Hematopoietic multipotent progenitor cell treated with erythropoietin and hydrocortisone succinate and interleukin-3 and kit ligand, for 6 days (in vitro differentiated cells): ENCODE data around the gene ALDH1A2.
A peak's percentile ranks its signal among the peaks of the same experiment; 100 is the strongest.
"Not testable (repeated sequence)": the region's sequence is repeated elsewhere in the genome, so short reads cannot be mapped to it uniquely, and the experiment has no call there.

ENCODE experiments used
- DNase-seq: peaks from one replicate; pipeline ENCODE4 v3.0.0-alpha.2; 2015

ALDH1A2 gene

DNA sequence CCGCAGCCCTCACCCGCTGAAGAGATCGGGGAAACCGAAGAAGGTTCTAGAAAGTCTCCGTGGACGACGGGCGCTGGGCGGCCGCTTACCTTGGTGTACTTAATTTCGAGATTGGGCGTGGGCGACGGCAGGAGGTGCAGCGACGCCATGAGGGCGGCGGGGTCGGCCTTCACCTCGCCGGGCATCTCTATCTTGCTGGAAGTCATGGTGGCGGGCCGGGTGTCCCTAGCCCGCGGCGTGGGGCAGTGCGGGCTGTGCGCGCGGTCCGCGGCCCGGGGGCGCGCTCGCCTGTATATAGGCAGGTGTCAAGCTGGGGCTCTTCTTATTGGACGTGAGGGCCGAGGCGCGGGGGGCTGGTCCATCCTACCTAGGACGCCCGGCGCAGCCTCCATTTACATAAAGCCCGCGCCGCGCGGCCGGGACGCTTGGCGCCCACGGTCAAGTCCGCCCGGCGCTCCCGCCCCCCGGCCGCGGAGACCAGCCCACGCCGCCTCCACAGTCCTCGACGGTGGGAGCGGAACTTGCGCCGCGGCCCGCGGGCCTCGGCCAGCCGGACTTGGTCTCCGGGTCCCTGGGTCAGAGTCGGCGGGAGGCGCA, at the start of gene ALDH1A2:
Gene ALDH1A2 (minus strand): TSS at position 267 of the 597 bp plus-strand sequence. CDS start 61 bp downstream, at position 206.
- no peak for DNase-seq

DNA sequence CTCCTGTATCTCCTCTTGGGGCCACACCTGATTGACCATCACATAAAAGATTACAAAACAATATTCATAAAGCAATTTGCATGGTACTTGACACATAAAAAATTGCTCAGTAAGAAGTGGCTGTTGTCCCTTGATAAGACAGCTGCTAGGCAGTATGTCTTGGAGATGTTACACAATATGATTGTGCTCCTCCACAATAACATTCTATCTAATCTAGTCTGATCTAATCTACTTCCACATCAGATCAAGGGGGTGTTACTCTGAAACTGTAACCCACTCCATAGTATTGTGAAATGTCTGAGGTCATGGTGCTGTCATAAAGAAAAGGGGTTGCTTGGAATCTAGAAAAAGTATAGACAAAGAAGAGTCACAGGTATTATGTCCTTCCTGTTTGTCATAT, 49.3 kb upstream of the ALDH1A2 start:
- peak; percentile 55 for DNase-seq

DNA sequence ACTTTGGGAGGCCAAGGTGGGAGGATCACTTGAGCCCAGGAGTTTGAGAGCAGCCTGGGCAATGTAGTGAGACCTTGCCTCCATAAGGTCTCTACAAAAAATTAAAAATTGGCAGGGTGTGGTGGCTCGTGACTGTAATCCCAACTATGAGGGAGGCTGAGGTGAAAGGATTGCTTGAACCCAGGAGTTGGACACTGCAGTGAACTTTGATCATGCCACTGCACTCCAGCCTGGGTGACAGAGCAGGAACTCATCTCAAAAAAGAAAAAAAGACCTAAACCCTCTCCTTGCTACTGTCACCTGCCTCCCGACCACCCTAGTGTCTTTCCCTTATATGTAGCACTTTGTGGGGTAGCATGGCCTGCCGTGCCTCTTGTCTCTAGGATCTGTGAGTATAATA, 48.9 kb upstream of the ALDH1A2 start:
- DNase-seq = no peak

DNA sequence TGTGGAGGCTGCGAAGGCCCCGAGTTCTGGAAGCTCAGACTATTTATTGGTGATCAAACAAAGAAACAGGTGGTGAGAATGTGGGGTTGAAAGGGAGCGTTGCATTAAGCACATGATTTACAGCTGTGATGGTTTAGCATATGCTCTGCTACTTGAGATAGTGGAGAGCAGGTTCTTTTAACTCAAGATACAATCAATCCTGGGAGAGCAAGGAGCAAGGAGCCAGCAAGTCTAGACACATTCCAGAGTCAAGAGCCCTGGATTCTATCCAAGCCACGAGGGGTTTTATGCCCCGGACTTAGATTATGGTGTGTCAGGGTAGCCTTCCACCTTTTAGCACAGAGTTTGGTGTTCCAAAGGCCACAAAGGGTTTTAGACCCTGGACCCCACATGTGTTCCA, 47.8 kb upstream of the ALDH1A2 start:
- not testable (repeated sequence) for DNase-seq

DNA sequence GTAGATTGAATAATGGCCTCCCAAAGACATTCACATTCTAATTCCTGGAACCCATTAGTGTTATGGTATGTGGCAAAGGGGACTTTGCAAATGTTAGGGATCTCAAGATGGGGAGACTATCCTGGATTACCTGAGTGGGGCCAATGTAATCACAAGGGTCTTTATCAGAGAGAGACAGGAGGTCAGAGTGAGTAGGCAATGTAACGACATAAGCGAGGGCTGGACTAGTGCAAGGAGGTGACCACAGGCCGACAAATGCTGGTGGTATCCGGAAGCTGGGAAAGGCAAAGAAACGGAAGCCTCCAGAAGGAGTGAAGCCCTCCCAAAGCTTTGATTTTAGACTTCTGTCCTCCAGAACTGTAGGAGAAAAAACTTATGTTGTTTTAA, 46.2 kb upstream of the ALDH1A2 start:
- DNase-seq = no peak

DNA sequence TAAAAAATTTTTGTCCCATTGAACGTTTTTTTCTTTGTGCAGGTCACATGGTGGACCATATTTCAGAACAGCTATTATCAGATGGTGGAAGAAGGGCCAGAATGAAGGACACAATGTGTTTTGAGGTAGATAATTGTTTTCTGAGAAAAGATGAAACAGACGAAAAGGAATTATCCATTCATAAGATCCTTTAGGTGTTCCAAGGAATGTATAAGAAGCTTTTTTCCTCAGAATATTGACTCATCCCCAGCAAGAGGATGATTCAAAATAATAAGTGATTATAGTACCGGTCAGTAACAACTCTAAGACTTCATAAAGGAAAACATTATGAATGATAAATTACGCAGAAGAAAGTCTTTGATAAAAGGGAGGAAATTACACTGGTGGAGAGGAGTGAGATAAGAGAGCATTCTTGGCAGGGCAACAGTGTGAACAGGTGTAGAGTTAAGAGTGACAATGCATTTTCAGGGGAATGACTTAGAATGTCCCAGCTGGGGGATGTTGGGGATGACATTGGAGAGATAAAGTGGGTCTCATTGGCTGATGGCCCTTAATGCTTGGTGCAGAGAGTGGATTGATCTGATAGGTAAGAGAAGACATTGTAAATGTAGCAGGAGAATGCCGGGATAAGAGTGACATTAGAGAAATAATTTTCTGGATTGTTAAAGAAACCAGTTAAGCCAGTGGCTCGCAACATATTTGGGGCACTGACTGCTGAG, 45.6 kb upstream of the ALDH1A2 start:
- DNase-seq = peak; percentile 62

DNA sequence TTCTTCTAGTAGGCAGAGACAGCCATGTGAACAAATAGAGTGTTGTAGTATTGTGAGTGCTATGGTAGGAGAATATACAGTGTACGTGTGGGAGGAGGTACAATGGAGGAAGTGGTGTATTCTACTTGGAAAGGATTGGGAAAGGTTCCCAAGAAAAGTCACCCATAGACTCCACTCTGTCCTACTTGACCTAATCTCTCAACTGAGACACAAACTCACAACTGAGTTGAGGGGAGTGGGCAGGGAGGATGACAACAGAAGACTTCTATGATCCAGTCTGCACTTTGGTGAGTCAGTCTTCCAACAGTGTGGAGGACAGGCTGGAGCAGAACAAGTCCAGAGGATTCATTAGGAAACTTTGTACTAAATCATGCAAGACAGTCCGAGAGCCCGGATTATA, 43.9 kb upstream of the ALDH1A2 start:
- no peak for DNase-seq

DNA sequence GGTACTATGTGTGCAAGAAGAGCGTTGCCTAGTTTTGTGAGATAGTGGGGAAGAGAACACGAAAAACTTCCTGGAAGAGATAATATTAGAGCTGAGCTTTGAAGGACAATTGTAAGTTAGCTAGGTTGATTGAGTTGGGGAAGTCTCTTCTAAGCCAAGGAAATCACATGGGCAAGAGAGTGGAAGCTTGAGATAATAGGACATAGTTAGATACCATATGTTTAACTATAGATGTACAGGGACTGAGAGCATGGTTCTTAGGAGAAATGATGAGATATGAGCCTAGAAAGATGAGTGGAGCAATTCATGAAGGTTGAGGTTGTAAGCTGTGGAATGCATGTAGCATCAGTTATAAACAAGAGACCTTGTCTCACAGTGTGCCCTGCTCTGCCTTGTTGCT, 42.6 kb upstream of the ALDH1A2 start:
- no peak for DNase-seq

DNA sequence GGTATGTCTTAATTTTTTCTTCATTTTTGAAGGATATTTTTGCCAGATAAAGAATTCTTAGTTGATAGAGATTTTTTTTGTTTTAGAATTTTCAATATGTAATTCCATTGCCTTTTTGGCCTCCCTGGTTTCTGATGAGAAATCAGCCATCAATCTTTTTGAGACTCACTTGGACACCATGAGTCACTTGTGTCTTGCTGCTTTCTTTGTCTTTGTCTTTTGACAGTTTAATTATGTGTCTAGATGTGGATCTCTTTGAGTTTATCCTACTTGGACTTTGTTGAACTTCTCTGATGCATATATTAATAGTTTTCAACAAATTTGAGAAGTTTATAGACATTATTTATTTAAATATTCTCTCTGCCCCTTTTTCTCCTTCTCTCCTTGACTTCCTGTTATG, 38.0 kb upstream of the ALDH1A2 start:
- no peak for DNase-seq

DNA sequence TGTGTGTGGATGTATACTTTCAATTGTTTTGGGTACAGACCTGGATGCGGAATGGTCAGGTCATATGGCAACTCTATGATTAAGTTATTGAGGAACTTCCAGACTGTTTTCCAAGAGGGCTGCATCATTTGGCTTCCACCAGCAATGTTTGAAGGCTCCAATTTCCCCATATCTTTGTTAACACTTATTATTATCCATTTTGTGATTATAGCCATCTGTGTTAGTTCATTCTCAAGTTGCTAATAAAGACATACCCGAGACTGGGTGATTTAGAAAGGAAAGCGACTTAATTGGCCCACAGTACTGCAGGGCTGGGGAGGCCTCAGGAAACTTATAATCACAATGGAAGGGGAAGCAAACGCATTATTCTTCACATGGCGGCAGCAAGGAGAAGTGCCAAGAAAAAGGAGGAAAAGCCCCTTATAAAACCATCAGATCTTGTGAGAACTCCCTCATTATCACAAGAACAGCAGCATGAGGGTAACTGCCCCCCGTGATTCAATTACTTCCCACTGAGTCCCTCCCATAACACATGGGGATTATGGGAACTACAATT, 31.1 kb upstream of the ALDH1A2 start:
- DNase-seq = no peak

DNA sequence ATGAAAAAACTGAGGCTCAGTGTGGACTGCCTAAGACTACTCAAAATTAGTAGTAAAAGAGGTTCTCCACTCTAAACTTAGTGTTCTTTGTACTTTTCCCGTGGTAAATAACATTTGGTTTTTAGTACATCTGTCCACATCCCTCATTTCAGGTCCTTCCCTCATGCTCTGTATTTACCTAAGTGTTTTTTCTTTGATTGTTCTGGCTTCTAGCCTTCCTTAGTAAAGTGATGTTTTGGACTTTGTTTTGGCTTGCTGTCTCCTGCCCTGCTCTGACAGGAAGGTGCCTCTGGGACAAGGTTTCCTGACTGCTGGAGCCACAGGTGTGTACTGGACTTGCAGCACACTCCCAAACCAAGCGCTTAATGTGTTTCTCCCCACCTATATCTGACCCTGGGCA, 29.9 kb upstream of the ALDH1A2 start:
- no peak for DNase-seq

DNA sequence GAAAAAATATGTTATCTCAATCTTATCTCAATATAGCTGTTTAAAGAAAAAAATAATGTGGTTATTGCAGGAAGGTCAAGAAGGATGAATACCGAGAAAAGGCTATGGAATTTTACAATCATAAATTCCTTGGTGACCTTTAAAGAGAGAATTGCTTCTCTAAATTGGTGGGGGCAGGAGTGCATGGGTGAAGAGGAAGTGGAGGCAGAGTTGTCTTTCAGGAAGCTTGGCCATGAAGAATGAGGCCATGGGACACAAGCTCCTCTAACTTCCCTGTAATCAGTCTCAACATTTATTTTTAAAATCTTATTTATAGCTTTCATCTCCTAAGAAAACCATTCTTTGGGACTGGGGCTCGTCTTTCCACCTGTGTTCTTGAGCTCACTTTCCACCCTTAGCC, 22.4 kb upstream of the ALDH1A2 start:
- DNase-seq = no peak

DNA sequence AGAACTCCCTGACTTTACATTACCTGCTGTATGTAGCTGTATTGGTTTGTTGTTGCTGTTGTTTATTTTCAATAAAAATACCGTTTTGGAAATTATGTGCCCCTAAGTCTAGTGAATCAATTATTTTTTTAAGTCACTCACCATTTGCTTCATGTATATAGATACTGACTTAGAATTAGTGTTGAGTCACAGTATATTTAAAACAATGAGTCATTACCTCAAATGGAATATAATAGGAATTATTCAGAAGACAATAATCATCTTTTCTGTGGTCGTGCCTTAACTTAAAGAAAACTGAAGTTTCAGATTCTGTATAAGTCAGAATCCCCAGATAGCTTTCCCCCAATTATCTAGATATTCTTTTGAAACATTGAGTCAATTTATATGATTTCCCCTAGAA, 21.0 kb upstream of the ALDH1A2 start:
- no peak for DNase-seq

DNA sequence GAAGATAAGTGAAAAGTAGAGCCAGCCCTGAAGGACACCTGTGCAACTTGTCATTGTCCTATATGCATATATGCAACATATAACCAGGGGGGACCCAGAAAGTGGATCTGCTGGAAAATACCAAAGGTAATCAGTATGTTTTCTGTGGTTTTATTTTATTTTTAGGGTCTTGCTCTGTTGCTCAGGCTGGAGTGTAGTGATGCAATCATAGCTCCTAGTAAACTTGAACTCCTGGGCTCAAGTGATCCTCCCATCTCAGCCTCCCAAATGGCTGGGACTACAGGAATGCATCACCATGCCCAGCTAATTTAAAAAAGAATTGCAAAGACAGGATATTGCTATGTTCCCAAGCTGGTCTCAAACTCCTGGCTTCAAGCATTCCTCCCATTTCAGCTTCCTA, 18.0 kb upstream of the ALDH1A2 start:
- DNase-seq = no peak

DNA sequence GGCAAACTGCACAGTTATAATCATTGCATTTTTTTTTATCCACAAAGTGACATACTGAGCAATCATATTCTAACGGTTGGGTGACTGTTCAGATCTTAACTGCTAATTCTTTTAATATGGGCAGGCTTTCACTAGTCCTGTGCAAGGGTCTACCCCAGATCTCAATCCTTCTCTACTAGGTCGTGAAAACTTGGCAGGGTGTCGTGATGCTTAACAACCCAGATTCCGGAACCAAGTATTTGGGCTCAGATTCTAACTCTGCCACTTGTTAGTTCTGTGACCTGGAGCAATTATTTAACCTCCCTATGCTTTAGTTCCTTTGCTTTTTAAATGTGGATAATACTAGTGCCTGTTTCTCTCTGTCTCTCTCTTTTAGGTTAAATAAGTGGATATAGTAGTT, 16.4 kb upstream of the ALDH1A2 start:
- no peak for DNase-seq

DNA sequence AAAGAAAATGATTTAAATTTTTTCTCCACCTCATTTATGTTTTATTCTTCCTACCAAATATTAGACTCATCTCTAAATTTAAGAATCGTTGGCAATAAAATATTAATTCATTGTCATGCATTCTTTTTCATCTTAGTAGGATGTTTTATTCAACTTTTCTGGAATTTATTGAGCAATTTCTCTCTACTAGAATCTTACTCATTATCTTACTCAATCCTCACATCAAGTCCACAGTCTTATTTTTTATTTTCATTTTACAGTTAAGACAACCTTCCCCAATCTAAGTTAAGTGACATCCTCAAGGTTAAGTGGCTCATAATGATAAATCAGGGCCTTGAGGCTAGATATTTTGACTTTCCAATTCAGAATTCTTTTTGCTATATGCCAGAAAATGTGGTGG, 15.9 kb upstream of the ALDH1A2 start:
- no peak for DNase-seq

DNA sequence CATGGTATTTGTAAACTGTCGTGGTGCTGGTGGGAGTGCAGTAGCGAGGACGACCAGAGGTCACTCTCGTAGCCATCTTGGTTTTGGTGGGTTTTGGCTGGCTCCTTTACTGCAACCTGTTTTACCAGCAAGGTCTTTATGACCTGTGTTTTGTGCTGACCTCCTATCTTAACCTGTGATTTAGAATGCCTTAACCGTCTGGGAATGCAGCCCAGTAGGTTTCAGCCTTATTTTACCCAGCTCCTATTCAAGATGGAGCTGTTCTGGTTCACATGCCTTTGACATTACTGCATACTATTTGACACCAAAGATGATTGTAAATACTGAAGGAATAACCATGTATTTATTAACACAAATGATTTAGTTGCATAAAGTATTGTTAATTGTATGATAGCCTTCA, 15.4 kb upstream of the ALDH1A2 start:
- DNase-seq = not testable (repeated sequence)

DNA sequence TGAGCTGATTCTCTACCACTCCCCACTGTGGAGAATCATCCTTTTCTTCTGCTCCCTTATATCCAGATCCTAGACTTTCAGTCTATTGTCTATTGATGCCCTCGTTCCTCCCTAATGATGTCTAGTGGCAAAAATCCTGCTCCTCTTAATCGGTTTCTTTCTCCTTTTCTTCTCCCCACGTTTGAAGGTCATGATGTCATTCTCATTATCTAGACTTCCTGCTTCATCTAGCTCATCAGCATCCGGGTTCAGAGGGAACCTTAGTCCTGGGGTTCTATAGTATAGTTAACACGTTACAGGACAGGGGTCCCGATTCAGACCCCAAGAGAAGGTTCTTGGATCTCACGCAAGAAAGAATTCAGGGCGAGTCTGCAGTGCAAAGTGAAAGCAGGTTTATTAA, 14.9 kb upstream of the ALDH1A2 start:
- DNase-seq = no peak

DNA sequence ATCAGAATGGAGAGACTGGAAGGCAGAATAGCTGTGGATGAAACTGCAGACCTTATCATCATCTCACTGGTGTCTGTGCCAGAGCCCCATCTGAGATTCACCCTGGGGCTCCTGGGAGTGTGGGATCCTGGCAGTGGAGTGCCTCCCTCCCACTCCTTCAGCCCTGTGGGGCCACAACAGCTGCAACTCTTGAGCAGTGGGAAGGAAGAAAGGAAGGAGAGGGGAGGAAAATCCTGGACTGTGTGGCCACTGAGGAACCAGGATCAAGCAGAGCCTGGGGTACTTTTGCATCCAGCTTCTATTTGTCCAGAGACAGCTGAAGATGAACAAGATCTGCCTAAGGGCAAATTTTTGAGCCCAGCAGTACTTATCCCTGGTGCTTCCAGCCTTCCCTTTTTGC, 13.1 kb upstream of the ALDH1A2 start:
- DNase-seq = no peak

DNA sequence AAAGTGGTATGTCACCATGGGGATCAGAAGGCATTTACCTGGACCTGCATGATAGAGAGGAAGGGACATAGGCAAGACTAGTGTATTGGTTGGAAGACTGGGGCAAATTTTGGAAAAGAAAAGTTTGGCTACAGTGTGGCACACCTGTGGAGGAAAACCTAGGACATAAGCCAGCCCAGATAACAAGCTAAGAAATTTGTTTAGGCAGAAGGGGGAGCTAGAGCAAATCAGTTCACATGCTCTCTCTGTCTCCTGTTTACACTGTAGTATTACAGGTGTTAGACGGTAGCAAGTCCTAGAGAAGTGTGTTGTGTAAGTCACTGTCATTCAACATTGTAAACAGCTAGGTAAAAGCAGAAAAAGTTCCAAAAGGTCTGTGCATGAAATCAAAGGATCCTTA, 11.9 kb upstream of the ALDH1A2 start:
- peak; percentile 14 for DNase-seq

DNA sequence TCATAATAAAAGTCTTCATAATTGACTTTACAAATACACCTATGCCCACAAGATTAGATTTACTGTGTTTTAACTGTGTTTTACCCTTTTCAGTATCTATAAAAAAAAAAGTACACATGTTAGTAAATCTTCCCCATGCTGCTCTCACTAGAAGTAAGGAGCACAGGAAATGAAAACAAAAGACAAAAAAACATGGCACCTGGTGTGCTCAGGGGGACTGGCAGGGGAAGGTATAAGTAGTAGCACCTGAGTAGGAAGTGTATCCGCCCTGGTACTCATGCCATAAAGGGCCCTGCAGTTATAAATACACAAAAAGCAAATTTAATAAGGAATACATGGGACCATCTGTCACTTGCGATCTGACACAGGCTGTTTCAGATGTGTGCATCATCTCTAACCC, 8.9 kb upstream of the ALDH1A2 start:
- no peak for DNase-seq

DNA sequence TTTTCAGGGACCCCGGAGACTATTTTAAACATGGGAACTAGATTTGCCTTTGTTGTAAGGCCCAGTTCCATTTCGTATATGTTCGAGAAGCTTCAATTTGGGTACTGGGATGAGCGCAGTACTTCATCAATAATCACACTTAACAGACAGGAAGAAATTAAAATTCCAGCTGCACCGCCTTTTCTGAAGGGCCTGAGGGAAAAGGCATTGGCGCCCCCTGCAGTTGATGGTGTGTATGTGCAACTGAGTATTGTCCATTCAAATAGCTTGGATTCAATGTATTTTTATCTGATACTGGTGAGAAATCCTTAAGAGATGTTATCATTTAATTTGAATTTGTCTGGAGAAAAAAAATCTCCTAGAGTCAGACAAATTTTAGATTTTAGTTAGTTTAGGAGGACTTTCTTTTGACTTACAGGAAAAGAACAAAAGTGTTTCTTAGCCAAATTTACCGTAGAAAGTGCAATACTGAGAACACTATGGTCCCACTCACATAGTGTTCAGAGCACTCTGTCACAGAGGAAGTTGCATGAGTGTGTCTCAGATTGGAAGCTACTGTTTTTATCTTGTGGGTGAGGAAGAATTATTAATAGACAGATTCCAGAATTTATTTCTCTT, 5.4 kb upstream of the ALDH1A2 start:
- peak; percentile 70 for DNase-seq

DNA sequence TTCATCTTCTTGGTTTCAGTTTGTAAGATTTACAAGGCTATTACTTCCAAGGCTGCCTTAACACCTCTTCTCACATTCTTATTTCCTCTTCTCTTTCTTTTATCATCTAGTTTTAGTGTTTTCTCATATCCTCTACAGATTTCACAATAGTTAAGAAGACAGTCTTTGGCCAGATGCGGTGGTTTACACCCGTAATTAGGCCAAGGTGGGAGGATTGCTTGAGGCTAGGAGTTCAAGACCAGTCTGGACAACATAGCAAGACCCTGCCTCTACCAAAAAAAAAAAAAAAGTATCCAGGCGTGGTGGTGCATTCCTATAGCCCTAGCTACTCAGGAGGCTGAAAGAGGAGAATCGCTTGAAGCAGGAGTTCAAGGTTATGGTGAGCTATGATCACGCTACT, 3.5 kb upstream of the ALDH1A2 start:
- DNase-seq = no peak
